ENCODE data around the gene NAP1L2. TPM values are rescaled to one million over a fixed set of nuclear protein-coding genes. Genes with fewer than 3 reads are reported as not detected.

NAP1L2 gene
- total and polyA plus RNA-seq, 4 donors = 0.17 to 0.91 TPM; not detected in 2

DNA sequence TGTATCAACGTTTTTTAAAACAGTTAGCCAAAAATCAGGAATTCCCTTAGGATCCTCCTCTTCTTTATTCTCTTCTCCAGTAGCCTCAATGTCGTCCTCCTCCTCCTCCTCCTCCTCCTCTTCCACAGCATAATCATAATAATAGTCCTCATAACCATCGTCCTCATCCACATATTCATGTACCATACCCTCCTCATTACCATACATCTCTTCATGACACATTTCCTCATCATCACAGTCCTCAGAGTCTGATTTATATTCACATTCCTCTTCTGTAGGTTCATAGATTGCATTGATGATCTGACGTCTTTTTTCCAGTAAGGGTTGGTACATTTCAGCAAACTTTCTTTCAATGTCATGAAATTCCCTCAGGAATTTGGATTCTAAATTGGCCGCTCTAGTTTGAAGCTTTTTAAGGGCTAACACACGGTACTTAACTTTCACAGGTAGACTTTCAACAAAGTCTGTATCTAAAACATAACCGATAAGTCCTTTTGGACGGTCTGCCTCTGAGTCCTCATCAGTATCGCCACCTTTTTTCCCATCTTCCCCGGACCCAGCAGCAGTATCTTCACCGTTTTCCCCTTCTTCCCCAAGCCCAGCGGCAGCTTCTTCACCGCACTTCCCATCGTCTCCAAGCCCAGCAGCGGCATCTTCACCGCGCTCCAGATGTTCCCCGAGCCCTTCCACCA is 771 bp downstream of the NAP1L2 start:
- Histone ChIP-seq H3K4me1 (ENCODE audit: control insufficient read depth in 4 of 4, insufficient read depth in 4 of 4, low read length in 3 of 4) (peaks cover 0 to 3% (median 0%) of the 10 kb centered on the region in 4 donors), H3K9ac (ENCODE audit: low read depth in 1 of 2, low read length in 2 of 2) (no peak overlapping the region), H3K4me3 (ENCODE audit: low read depth in 1 of 3, low read length in 3 of 3) (peak overlapping the region in 2 of 3 donors; percentile 50 to 69), H3K9me3 (ENCODE audit: control insufficient read depth in 4 of 4, low read length in 3 of 4) (no peaks in the 10 kb centered on the region), H3K36me3 (ENCODE audit: control insufficient read depth in 4 of 4, insufficient read depth in 3 of 4, low read depth in 1 of 4, low read length in 3 of 4) (no peaks in the 10 kb centered on the region), H3K27ac (ENCODE audit: low read depth in 1 of 2, low read length in 2 of 2) (no peak overlapping the region), H3K27me3 (ENCODE audit: control insufficient read depth in 4 of 4, insufficient read depth in 4 of 4, low read length in 3 of 4) (peaks cover 0 to 2% (median 0%) of the 10 kb centered on the region in 4 donors)
- WGBS = 4% methylated on average over 18 of the region's 18 CpGs
- TF ChIP-seq EGR1 (IDR thresholded peaks at IDR 0.05; ENCODE audit: low read depth in 2 of 2) (no peak), HNF4G (IDR thresholded peaks at IDR 0.05) (no peak), CTCF (IDR thresholded peaks at IDR 0.05; ENCODE audit: low read depth, low read length, missing input control) (no peak), REST (IDR thresholded peaks at IDR 0.05) (no peak), RXRA (IDR thresholded peaks at IDR 0.05) (no peak), HNF4A (conservative IDR thresholded peaks at IDR 0.05) (no peak), TAF1 (conservative IDR thresholded peaks at IDR 0.05) (no peak), GABPA (IDR thresholded peaks at IDR 0.05 in 1 of 2, conservative IDR thresholded peaks at IDR 0.05 in 1 of 2) (no peak), JUND (IDR thresholded peaks at IDR 0.05) (no peak), RAD21 (IDR thresholded peaks at IDR 0.05) (no peak), FOXA2 (IDR thresholded peaks at IDR 0.05) (no peak), NR2F2 (IDR thresholded peaks at IDR 0.05) (no peak), SP1 (IDR thresholded peaks at IDR 0.05) (no peak), YY1 (IDR thresholded peaks at IDR 0.05) (no peak), FOXA1 (IDR thresholded peaks at IDR 0.05) (no peak)
- TF ChIP-seq, protein P1, sequence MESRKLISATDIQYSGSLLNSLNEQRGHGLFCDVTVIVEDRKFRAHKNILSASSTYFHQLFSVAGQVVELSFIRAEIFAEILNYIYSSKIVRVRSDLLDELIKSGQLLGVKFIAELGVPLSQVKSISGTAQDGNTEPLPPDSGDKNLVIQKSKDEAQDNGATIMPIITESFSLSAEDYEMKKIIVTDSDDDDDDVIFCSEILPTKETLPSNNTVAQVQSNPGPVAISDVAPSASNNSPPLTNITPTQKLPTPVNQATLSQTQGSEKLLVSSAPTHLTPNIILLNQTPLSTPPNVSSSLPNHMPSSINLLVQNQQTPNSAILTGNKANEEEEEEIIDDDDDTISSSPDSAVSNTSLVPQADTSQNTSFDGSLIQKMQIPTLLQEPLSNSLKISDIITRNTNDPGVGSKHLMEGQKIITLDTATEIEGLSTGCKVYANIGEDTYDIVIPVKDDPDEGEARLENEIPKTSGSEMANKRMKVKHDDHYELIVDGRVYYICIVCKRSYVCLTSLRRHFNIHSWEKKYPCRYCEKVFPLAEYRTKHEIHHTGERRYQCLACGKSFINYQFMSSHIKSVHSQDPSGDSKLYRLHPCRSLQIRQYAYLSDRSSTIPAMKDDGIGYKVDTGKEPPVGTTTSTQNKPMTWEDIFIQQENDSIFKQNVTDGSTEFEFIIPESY (IDR thresholded peaks at IDR 0.05) = no peak
- TF ChIP-seq, protein P2, sequence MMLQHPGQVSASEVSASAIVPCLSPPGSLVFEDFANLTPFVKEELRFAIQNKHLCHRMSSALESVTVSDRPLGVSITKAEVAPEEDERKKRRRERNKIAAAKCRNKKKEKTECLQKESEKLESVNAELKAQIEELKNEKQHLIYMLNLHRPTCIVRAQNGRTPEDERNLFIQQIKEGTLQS (IDR thresholded peaks at IDR 0.05) = no peak
- TF ChIP-seq, protein P3, sequence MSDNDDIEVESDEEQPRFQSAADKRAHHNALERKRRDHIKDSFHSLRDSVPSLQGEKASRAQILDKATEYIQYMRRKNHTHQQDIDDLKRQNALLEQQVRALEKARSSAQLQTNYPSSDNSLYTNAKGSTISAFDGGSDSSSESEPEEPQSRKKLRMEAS (IDR thresholded peaks at IDR 0.05) = no peak
- DNase-seq (ENCODE audit: low spot score) = no peak
